Activated CD8-positive, alpha-beta T cell treated with anti-CD3 and anti-CD28 coated beads, Interleukin-2, amount 10 ng/mL, durations not matched to agents 7 days and 5 days (primary cell): ENCODE results near the gene LRPAP1. TPM values are rescaled to one million over a fixed set of nuclear protein-coding genes. Genes with fewer than 3 reads are reported as not detected.
"Not testable (repeated sequence)": the region's sequence is repeated elsewhere in the genome, so short reads cannot be mapped to it uniquely, and the experiment has no call there.

Experiments
- ATAC-seq: fragments of 150-1000 bp; cut with Tn5 transposase; one replicate; pipeline ENCODE4 v1.10.0; 2021; ENCODE audit warnings: moderate library complexity
- CTCF ChIA-PET: fragments of 350-600 bp; sonication (Branson Sonifier 250); formaldehyde crosslinking; loops from one replicate; lab custom pipeline; 2021; ENCODE audit warnings: antibody characterized with exemption; lab: Charles Lee
- POLR2A ChIA-PET: fragments of 350-600 bp; sonication (Branson Sonifier 250); formaldehyde crosslinking; loops from one replicate; lab custom pipeline; 2021; ENCODE audit warnings: antibody characterized with exemption; lab: Charles Lee
- DNase-seq: peaks from one replicate; pipeline ENCODE4 v3.0.0-alpha.2; 2020
- H3K27ac Mint-ChIP-seq: one replicate; pipeline ENCODE4 v1.8.0; 2021; ENCODE audit warnings: mild to moderate bottlenecking, mixed read lengths
- H3K27me3 Mint-ChIP-seq: one replicate; pipeline ENCODE4 v1.8.0; 2021; ENCODE audit warnings: low read depth, mixed read lengths
- H3K36me3 Mint-ChIP-seq: one replicate; pipeline ENCODE4 v1.8.0; 2021; ENCODE audit warnings: low read depth, mixed read lengths
- H3K4me1 Mint-ChIP-seq: one replicate; pipeline ENCODE4 v1.8.0; 2021; ENCODE audit warnings: low read depth, mixed read lengths
- H3K4me3 Mint-ChIP-seq: one replicate; pipeline ENCODE4 v1.8.0; 2021; ENCODE audit warnings: mild to moderate bottlenecking, mixed read lengths
- H3K9me3 Mint-ChIP-seq: one replicate; pipeline ENCODE4 v1.8.0; 2022; ENCODE audit warnings: mixed read lengths; ENCODE audit not compliant: insufficient read depth
- total RNA-seq, 2 experiments: library from RNA; stranded (reverse); gene quantifications; one replicate each; pipeline ENCODE4 v1.2.3, GENCODE V29; 2021

Gene LRPAP1
- total RNA-seq, 2 experiments from 2014 or later = 66.4 to 72.5 TPM

GRCh38 chr4:3557676-3558513 is 25.7 kb upstream of the LRPAP1 start:
- ATAC-seq, H3K27me3 Mint-ChIP-seq, H3K9me3 Mint-ChIP-seq, POLR2A ChIA-PET, H3K27ac Mint-ChIP-seq, DNase-seq, CTCF ChIA-PET, H3K4me3 Mint-ChIP-seq, H3K36me3 Mint-ChIP-seq: not testable (repeated sequence)
- peaks cover 20% of the 10 kb centered on the region for H3K4me1 Mint-ChIP-seq

- H3K4me3 Mint-ChIP-seq, POLR2A ChIA-PET, H3K27me3 Mint-ChIP-seq, ATAC-seq, CTCF ChIA-PET, H3K27ac Mint-ChIP-seq, H3K36me3 Mint-ChIP-seq, H3K9me3 Mint-ChIP-seq: not testable (repeated sequence)
- peak; percentile 49 for DNase-seq
- peaks cover 20% of the 10 kb centered on the region for H3K4me1 Mint-ChIP-seq
Observed at GRCh38 chr4:3557088-3557492, 24.9 kb upstream of the LRPAP1 start.

- H3K9me3 Mint-ChIP-seq, H3K27ac Mint-ChIP-seq, POLR2A ChIA-PET, H3K4me3 Mint-ChIP-seq, H3K36me3 Mint-ChIP-seq, DNase-seq, ATAC-seq, H3K27me3 Mint-ChIP-seq, CTCF ChIA-PET: not testable (repeated sequence)
- H3K4me1 Mint-ChIP-seq = peaks cover 20% of the 10 kb centered on the region
Observed at GRCh38 chr4:3556244-3556867, 24.1 kb upstream of the LRPAP1 start.

- H3K27ac Mint-ChIP-seq, ATAC-seq, POLR2A ChIA-PET, CTCF ChIA-PET, H3K36me3 Mint-ChIP-seq, H3K27me3 Mint-ChIP-seq, H3K9me3 Mint-ChIP-seq, H3K4me3 Mint-ChIP-seq: not testable (repeated sequence)
- DNase-seq = peak; percentile 2
- H3K4me1 Mint-ChIP-seq = peaks cover 20% of the 10 kb centered on the region
Observed at GRCh38 chr4:3555459-3556070, 23.3 kb upstream of the LRPAP1 start.

- H3K27ac Mint-ChIP-seq, H3K4me3 Mint-ChIP-seq, H3K27me3 Mint-ChIP-seq, H3K36me3 Mint-ChIP-seq, CTCF ChIA-PET, POLR2A ChIA-PET, ATAC-seq, DNase-seq, H3K9me3 Mint-ChIP-seq: not testable (repeated sequence)
- H3K4me1 Mint-ChIP-seq = peaks cover 10% of the 10 kb centered on the region
Observed at GRCh38 chr4:3551366-3551765, 19.1 kb upstream of the LRPAP1 start.

- CTCF ChIA-PET, POLR2A ChIA-PET: not testable (repeated sequence)
Observed at GRCh38 chr4:3550792-3551325, 18.6 kb upstream of the LRPAP1 start.

GRCh38 chr4:3550041-3550440 is 17.8 kb upstream of the LRPAP1 start:
- POLR2A ChIA-PET, H3K36me3 Mint-ChIP-seq, H3K9me3 Mint-ChIP-seq, H3K27me3 Mint-ChIP-seq, H3K27ac Mint-ChIP-seq, CTCF ChIA-PET, ATAC-seq, H3K4me1 Mint-ChIP-seq, H3K4me3 Mint-ChIP-seq: not testable (repeated sequence)
- peak; percentile 0 for DNase-seq

More at GRCh38 chr4:3550792-3551325, 18.6 kb upstream of the LRPAP1 start:
- H3K27ac Mint-ChIP-seq, ATAC-seq, H3K4me3 Mint-ChIP-seq, H3K4me1 Mint-ChIP-seq, H3K9me3 Mint-ChIP-seq, H3K27me3 Mint-ChIP-seq, H3K36me3 Mint-ChIP-seq: not testable (repeated sequence)
- peak; percentile 2 for DNase-seq

GRCh38 chr4:3549694-3550001 is 17.4 kb upstream of the LRPAP1 start:
- POLR2A ChIA-PET, H3K9me3 Mint-ChIP-seq, ATAC-seq, H3K36me3 Mint-ChIP-seq, H3K4me3 Mint-ChIP-seq, H3K27me3 Mint-ChIP-seq, CTCF ChIA-PET, H3K27ac Mint-ChIP-seq, H3K4me1 Mint-ChIP-seq, DNase-seq: not testable (repeated sequence)

GRCh38 chr4:3548991-3549693 is 16.9 kb upstream of the LRPAP1 start:
- CTCF ChIA-PET, H3K4me1 Mint-ChIP-seq, H3K27me3 Mint-ChIP-seq, H3K36me3 Mint-ChIP-seq, H3K9me3 Mint-ChIP-seq, POLR2A ChIA-PET, ATAC-seq, H3K27ac Mint-ChIP-seq, H3K4me3 Mint-ChIP-seq: not testable (repeated sequence)
- peak; percentile 3 for DNase-seq

GRCh38 chr4:3546721-3547120 is 14.5 kb upstream of the LRPAP1 start:
- DNase-seq, H3K9me3 Mint-ChIP-seq, CTCF ChIA-PET, POLR2A ChIA-PET, H3K27ac Mint-ChIP-seq, ATAC-seq, H3K4me3 Mint-ChIP-seq, H3K27me3 Mint-ChIP-seq, H3K36me3 Mint-ChIP-seq, H3K4me1 Mint-ChIP-seq: not testable (repeated sequence)

- H3K4me3 Mint-ChIP-seq, ATAC-seq, H3K27ac Mint-ChIP-seq, DNase-seq, POLR2A ChIA-PET, H3K4me1 Mint-ChIP-seq, H3K27me3 Mint-ChIP-seq, H3K9me3 Mint-ChIP-seq, CTCF ChIA-PET, H3K36me3 Mint-ChIP-seq: not testable (repeated sequence)
Observed at GRCh38 chr4:3545351-3545750, 13.1 kb upstream of the LRPAP1 start.
